IMR-90 (cell line): ENCODE measurements around the gene GPR108. TPM values are rescaled to one million over a fixed set of nuclear protein-coding genes. Genes with fewer than 3 reads are reported as not detected.

Experiments
- ATAC-seq: fragments of 200-7000 bp; cut with Tn5 transposase; 2 replicates; pipeline ENCODE4 v1.9.1; 2020; ENCODE audit warnings: low read depth, mild to moderate bottlenecking, moderate library complexity
- BruUV-seq: library from RNA; stranded (reverse); fragments of 400-500 nt; replicated peaks from 2 replicates; lab custom pipeline; 2021; lab: Mats Ljungman, UMichigan
- CTCF ChIA-PET: fragments of 300-600 bp; formaldehyde crosslinking; extraction: SDS; loops from one replicate; lab custom pipeline; 2021; ENCODE audit warnings: antibody characterized with exemption; lab: Yijun Ruan, JAX
- POLR2A ChIA-PET: fragments of 300-600 bp; sonication (Branson Sonifier 250); formaldehyde crosslinking; loops from one replicate; lab custom pipeline; 2022; ENCODE audit warnings: antibody characterized with exemption; ENCODE audit not compliant: unreplicated experiment; lab: Charles Lee
- DNase-seq: peaks from one replicate; pipeline ENCODE4 v3.0.0; 2013
- H2AFZ ChIP-seq: replicated peaks from 2 replicates; pipeline ENCODE3; 2013; ENCODE audit warnings: low read length, mild to moderate bottlenecking; ENCODE audit not compliant: poor library complexity
- H2AK5ac ChIP-seq: 2 replicates; pipeline ENCODE4 v1.6.1; 2013; ENCODE audit warnings: low read depth, low read length, inconsistent platforms
- H2AK9ac ChIP-seq: replicated peaks from 2 replicates; pipeline ENCODE3; 2013; ENCODE audit warnings: mild to moderate bottlenecking, low read depth, low read length, moderate library complexity; ENCODE audit not compliant: poor library complexity
- H2BK120ac ChIP-seq: 2 replicates; pipeline ENCODE4 v1.6.1; 2013; ENCODE audit warnings: low read depth, low read length, inconsistent platforms
- H2BK15ac ChIP-seq: 3 replicates; pipeline ENCODE4 v1.6.1; 2013; ENCODE audit warnings: low read depth, low read length, inconsistent platforms
- H2BK20ac ChIP-seq: 2 replicates; pipeline ENCODE4 v1.6.1; 2013; ENCODE audit warnings: low read depth, mild to moderate bottlenecking, inconsistent platforms, low read length, moderate library complexity
- H2BK5ac ChIP-seq: 2 replicates; pipeline ENCODE4 v1.6.1; 2013; ENCODE audit warnings: mild to moderate bottlenecking, low read depth, low read length, inconsistent platforms; ENCODE audit not compliant: poor library complexity, severe bottlenecking
- H3K14ac ChIP-seq: replicated peaks from 2 replicates; pipeline ENCODE4 v1.6.1; 2013; ENCODE audit warnings: low read depth, low read length, inconsistent platforms
- H3K18ac ChIP-seq: 2 replicates; pipeline ENCODE4 v1.6.1; 2013; ENCODE audit warnings: low read depth, low read length, control low read depth
- H3K23ac ChIP-seq: 2 replicates; pipeline ENCODE4 v1.6.1; 2013; ENCODE audit warnings: low read depth, low read length, inconsistent platforms
- H3K27ac ChIP-seq: 2 replicates; pipeline ENCODE4 v1.5.1; 2013; ENCODE audit warnings: mild to moderate bottlenecking, control low read depth, low read length; ENCODE audit not compliant: insufficient read depth
- H3K27me3 ChIP-seq: 2 replicates; pipeline ENCODE4 v1.6.1; 2013; ENCODE audit warnings: low read length; ENCODE audit not compliant: control insufficient read depth, insufficient read depth
- H3K36me3 ChIP-seq: 2 replicates; pipeline ENCODE4 v1.6.1; 2013; ENCODE audit warnings: low read length, mixed read lengths; ENCODE audit not compliant: control insufficient read depth, insufficient read depth
- H3K4ac ChIP-seq: 2 replicates; pipeline ENCODE4 v1.6.1; 2013; ENCODE audit warnings: low read depth, low read length, inconsistent platforms
- H3K4me1 ChIP-seq: 2 replicates; pipeline ENCODE4 v1.6.1; 2013; ENCODE audit warnings: low read length, mixed read lengths; ENCODE audit not compliant: control insufficient read depth, insufficient read depth
- H3K4me2 ChIP-seq: 2 replicates; pipeline ENCODE4 v1.6.1; 2013; ENCODE audit warnings: low read depth, mild to moderate bottlenecking, control low read depth, low read length, moderate library complexity
- H3K4me3 ChIP-seq: 2 replicates; pipeline ENCODE4 v1.5.1; 2013; ENCODE audit warnings: low read depth, mild to moderate bottlenecking, control low read depth, low read length, moderate library complexity; ENCODE audit not compliant: insufficient read depth
- H3K56ac ChIP-seq: 2 replicates; pipeline ENCODE4 v1.6.1; 2013; ENCODE audit warnings: low read length, inconsistent platforms; ENCODE audit not compliant: insufficient read depth; ENCODE audit errors: extremely low read depth
- H3K79me1 ChIP-seq, 2 experiments: 2 replicates each; pipeline ENCODE4 v1.6.1; 2013; ENCODE audit warnings: low read length in 2 of 2, inconsistent platforms in 1 of 2, low read depth in 1 of 2
- H3K9ac ChIP-seq: 2 replicates; pipeline ENCODE4 v1.6.1; 2013; ENCODE audit warnings: low read depth, low read length, control low read depth
- H3K9me1 ChIP-seq: 2 replicates; pipeline ENCODE4 v1.6.1; 2013; ENCODE audit warnings: low read length, inconsistent platforms; ENCODE audit not compliant: insufficient read depth
- H3K9me3 ChIP-seq: 2 replicates; pipeline ENCODE4 v1.6.1; 2013; ENCODE audit warnings: low read length; ENCODE audit not compliant: control insufficient read depth, insufficient read depth
- H4K20me1 ChIP-seq: 2 replicates; pipeline ENCODE4 v1.6.1; 2013; ENCODE audit warnings: low read length, inconsistent platforms; ENCODE audit not compliant: insufficient read depth
- H4K5ac ChIP-seq: 2 replicates; pipeline ENCODE4 v1.6.1; 2013; ENCODE audit warnings: mild to moderate bottlenecking, low read depth, low read length, control low read depth
- H4K8ac ChIP-seq, 2 experiments: 2 replicates each; pipeline ENCODE4 v1.6.1; 2013; ENCODE audit warnings: low read depth in 2 of 2, low read length in 2 of 2, control low read depth in 1 of 2, inconsistent platforms in 1 of 2
- H4K91ac ChIP-seq: 2 replicates; pipeline ENCODE4 v1.6.1; 2013; ENCODE audit warnings: low read depth, low read length, inconsistent platforms; ENCODE audit not compliant: insufficient read depth
- CEBPB ChIP-seq: IDR thresholded peaks from 2 replicates; pipeline ENCODE4 v1.6.1; 2012; ENCODE audit warnings: low read depth, low read length, improper control_type of control experiment
- FOS ChIP-seq: fragments of 150-350 bp; IDR thresholded peaks from 2 replicates; pipeline ENCODE4 v1.6.1; 2016; ENCODE audit warnings: low read depth, low read length
- MAFK ChIP-seq: IDR thresholded peaks from 2 replicates; pipeline ENCODE4 v1.6.1; 2012; ENCODE audit warnings: low read depth, low read length, improper control_type of control experiment
- MAZ ChIP-seq: IDR thresholded peaks from 2 replicates; pipeline ENCODE4 v1.6.1; 2012; ENCODE audit warnings: low read depth, mild to moderate bottlenecking, low read length, improper control_type of control experiment, moderate library complexity, borderline replicate concordance
- MXI1 ChIP-seq: IDR thresholded peaks from 2 replicates; pipeline ENCODE4 v1.6.1; 2012; ENCODE audit warnings: low read depth, mild to moderate bottlenecking, low read length, moderate library complexity, borderline replicate concordance
- RAD21 ChIP-seq: IDR thresholded peaks from 2 replicates; pipeline ENCODE4 v1.6.1; 2012; ENCODE audit warnings: low read length, improper control_type of control experiment
- RFX5 ChIP-seq: IDR thresholded peaks from 2 replicates; pipeline ENCODE4 v1.8.0; 2012; ENCODE audit warnings: low read depth, mild to moderate bottlenecking, low read length, moderate library complexity
- SMC3 ChIP-seq: fragments of 150-350 bp; IDR thresholded peaks from 2 replicates; pipeline ENCODE4 v1.6.1; 2016; ENCODE audit warnings: low read depth, mild to moderate bottlenecking, antibody characterized with exemption, low read length, moderate library complexity
- WGBS, 2 experiments: methylation state at CpG; one replicate each; pipeline versions ENCODE4 v1.1.5 to v1.1.7; 2013; ENCODE audit warnings: missing lambda C conversion rate in 2 of 2; ENCODE audit not compliant: insufficient read length in 1 of 2; ENCODE audit errors: extremely low coverage in 2 of 2; 5-methylcytosine and 5-hydroxymethylcytosine counted together
- dilution Hi-C: fragments of 300-500 bp; cut with HindIII; formaldehyde crosslinking; loops from one replicate; pipeline ENCODE4 v1.14.3; 2018; ENCODE audit warnings: low sequenced_read_pairs; ENCODE audit not compliant: unreplicated experiment
- in situ Hi-C: fragments of 300-500 bp; cut with MboI; formaldehyde crosslinking; loops from 3 replicates; pipeline ENCODE4 v1.14.3; 2019; ENCODE audit warnings: low sequenced_read_pairs, inconsistent platforms, mixed read lengths
- intact Hi-C: fragments of 100-400 bp; cut with micrococcal nuclease; formaldehyde crosslinking; loops from 2 replicates; pipeline ENCODE4 v1.10.0; 2022
- polyA plus RNA-seq, 3 experiments: library from polyadenylated mRNA; depleted of rRNA; stranded (reverse); fragments of >200 nt; gene quantifications; 2 replicates each; pipeline ENCODE4 v1.2.3, GENCODE V29; 2012; ENCODE audit warnings: low replicate concordance in 1 of 3
- total RNA-seq: library from RNA; depleted of rRNA; stranded (reverse); fragments of >200 nt; gene quantifications from 2 replicates; pipeline ENCODE4 v1.2.3, GENCODE V29; 2012
- TF ChIP-seq, protein P1 (sequence below): fragments of 150-350 bp; IDR thresholded peaks from 2 replicates; pipeline ENCODE4 v1.6.1; 2016; ENCODE audit warnings: low read depth, mild to moderate bottlenecking, low read length, moderate library complexity, borderline replicate concordance
- TF ChIP-seq, protein P2 (sequence below): fragments of 150-350 bp; IDR thresholded peaks from 2 replicates; pipeline ENCODE4 v1.6.1; 2017; ENCODE audit warnings: mild to moderate bottlenecking, antibody characterized with exemption, low read length, low read depth

Gene GPR108
- total and polyA plus RNA-seq, 2 of the 4 experiments (the other 2 are of a cell fraction): 28.0 to 38.9 TPM

GRCh38 chr19:6731822-6732221 lies 5.6 kb downstream of the GPR108 start:
- dilution Hi-C loops (no loop called here), intact Hi-C loops (loop anchor here (10.0 kb wide), 1 partner anchor 333 kb away; the partner anchor contains the start of gene ZNF557), in situ Hi-C loops (loop anchor here (10.0 kb wide), 2 partner anchors 133 to 217 kb away; no protein-coding TSS in a partner anchor)
- Histone ChIP-seq H2BK15ac (no peak overlapping the region), H4K20me1 (no peaks in the 10 kb centered on the region), H4K91ac (no peak overlapping the region), H3K4me2 (no peak overlapping the region), H2BK120ac (no peak overlapping the region), H3K4ac (no peak overlapping the region), H3K27ac (no peak overlapping the region), H3K23ac (no peak overlapping the region), H2AK5ac (no peak overlapping the region), H3K27me3 (no peaks in the 10 kb centered on the region), H3K79me1 (peaks cover 0 to 24% of the 10 kb centered on the region in 2 experiments; a peak in 3 of 4 replicates), H2BK20ac (no peak overlapping the region), H3K9ac (no peak overlapping the region), H3K9me1 (peaks cover 3% of the 10 kb centered on the region; the same call in 1 of the 2 replicates), H2AFZ (no peak overlapping the region), H2AK9ac (peak overlapping the region; percentile 61), H3K18ac (no peak overlapping the region), H4K5ac (no peak overlapping the region), H3K4me1 (0 out of 2 replicates have a peak, but pooled peaks cover 1% of the 10 kb centered on the region), H3K4me3 (no peak overlapping the region), H2BK5ac (no peak overlapping the region), H3K56ac (no peak overlapping the region), H4K8ac (no peak overlapping the region), H3K9me3 (no peaks in the 10 kb centered on the region), H3K14ac (no peak overlapping the region), H3K36me3 (peaks cover 11% of the 10 kb centered on the region; the same call in 1 of the 2 replicates)
- ChIA-PET POLR2A (no interaction called here), CTCF (no interaction called here)
- WGBS, 2 experiments: 97% methylated on average over 20 of the region's 22 CpGs; no CpG with 5 or more reads in 1 of the 2 experiments
- no peak for ATAC-seq
- TF ChIP-seq CEBPB (no peak), MAFK (no peak), RAD21 (no peak), SMC3 (no peak), FOS (no peak), MAZ (no peak), MXI1 (no peak), RFX5 (no peak)
- TF ChIP-seq, protein P1, sequence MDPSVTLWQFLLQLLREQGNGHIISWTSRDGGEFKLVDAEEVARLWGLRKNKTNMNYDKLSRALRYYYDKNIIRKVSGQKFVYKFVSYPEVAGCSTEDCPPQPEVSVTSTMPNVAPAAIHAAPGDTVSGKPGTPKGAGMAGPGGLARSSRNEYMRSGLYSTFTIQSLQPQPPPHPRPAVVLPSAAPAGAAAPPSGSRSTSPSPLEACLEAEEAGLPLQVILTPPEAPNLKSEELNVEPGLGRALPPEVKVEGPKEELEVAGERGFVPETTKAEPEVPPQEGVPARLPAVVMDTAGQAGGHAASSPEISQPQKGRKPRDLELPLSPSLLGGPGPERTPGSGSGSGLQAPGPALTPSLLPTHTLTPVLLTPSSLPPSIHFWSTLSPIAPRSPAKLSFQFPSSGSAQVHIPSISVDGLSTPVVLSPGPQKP: no peak
- TF ChIP-seq, protein P2, sequence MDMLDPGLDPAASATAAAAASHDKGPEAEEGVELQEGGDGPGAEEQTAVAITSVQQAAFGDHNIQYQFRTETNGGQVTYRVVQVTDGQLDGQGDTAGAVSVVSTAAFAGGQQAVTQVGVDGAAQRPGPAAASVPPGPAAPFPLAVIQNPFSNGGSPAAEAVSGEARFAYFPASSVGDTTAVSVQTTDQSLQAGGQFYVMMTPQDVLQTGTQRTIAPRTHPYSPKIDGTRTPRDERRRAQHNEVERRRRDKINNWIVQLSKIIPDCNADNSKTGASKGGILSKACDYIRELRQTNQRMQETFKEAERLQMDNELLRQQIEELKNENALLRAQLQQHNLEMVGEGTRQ: no peak
- no TSS peak for BruUV-seq
- DNase-seq: no peak
